MM.1S (cell line): ENCODE results near the gene STRN3.
"Not testable (repeated sequence)": the region's sequence is repeated elsewhere in the genome, so short reads cannot be mapped to it uniquely, and the experiment has no call there.

ENCODE experiments used
- DNase-seq: peaks from one replicate; pipeline ENCODE4 v3.0.0-alpha.2; 2015
- H2AFZ ChIP-seq: fragments of 300-600 bp; sonication (generic); 2 replicates; pipeline ENCODE4 v1.6.0; 2016; ENCODE audit warnings: antibody characterized with exemption, low read length
- H3F3A ChIP-seq: fragments of 300-600 bp; sonication (generic); 2 replicates; pipeline ENCODE4 v1.6.1; 2016; ENCODE audit warnings: mild to moderate bottlenecking, antibody characterized with exemption, low read length, moderate library complexity, mixed read lengths; ENCODE audit not compliant: insufficient read depth
- H3K27ac ChIP-seq: fragments of 300-600 bp; sonication (generic); 2 replicates; pipeline ENCODE4 v1.5.1; 2016; ENCODE audit warnings: mild to moderate bottlenecking, low read length
- H3K27me3 ChIP-seq: fragments of 300-600 bp; sonication (generic); replicated peaks from 2 replicates; pipeline ENCODE4 v1.6.0; 2016; ENCODE audit warnings: low read length; ENCODE audit not compliant: insufficient read depth
- H3K36me3 ChIP-seq: fragments of 300-600 bp; sonication (generic); replicated peaks from 2 replicates; pipeline ENCODE4 v1.6.1; 2016; ENCODE audit warnings: mild to moderate bottlenecking, low read length, mixed read lengths; ENCODE audit not compliant: insufficient read depth
- H3K4me1 ChIP-seq: fragments of 300-600 bp; sonication (generic); 2 replicates; pipeline ENCODE4 v1.6.1; 2016; ENCODE audit warnings: low read length, mixed read lengths
- H3K4me2 ChIP-seq: fragments of 300-600 bp; sonication (generic); 2 replicates; pipeline ENCODE4 v1.6.0; 2016; ENCODE audit warnings: low read depth, low read length
- H3K4me3 ChIP-seq: fragments of 300-600 bp; sonication (generic); 2 replicates; pipeline ENCODE4 v1.5.1; 2016; ENCODE audit warnings: low read length, mixed read lengths
- H3K79me2 ChIP-seq: fragments of 300-600 bp; sonication (generic); 2 replicates; pipeline ENCODE4 v1.6.1; 2016; ENCODE audit warnings: mixed run types, low read length, mixed read lengths
- H3K9ac ChIP-seq: fragments of 300-600 bp; sonication (generic); 2 replicates; pipeline ENCODE4 v1.6.1; 2016; ENCODE audit warnings: low read length, mixed read lengths
- H3K9me2 ChIP-seq: fragments of 300-600 bp; sonication (generic); replicated peaks from 2 replicates; pipeline ENCODE4 v1.6.1; 2016; ENCODE audit warnings: mild to moderate bottlenecking, low read length, mixed read lengths; ENCODE audit not compliant: insufficient read depth
- H3K9me3 ChIP-seq: fragments of 300-600 bp; sonication (generic); replicated peaks from 2 replicates; pipeline ENCODE4 v1.6.1; 2016; ENCODE audit warnings: mild to moderate bottlenecking, low read length, mixed read lengths; ENCODE audit not compliant: insufficient read depth
- H4K20me1 ChIP-seq: fragments of 300-600 bp; sonication (generic); 2 replicates; pipeline ENCODE4 v1.6.1; 2016; ENCODE audit warnings: mild to moderate bottlenecking, low read length, moderate library complexity, mixed read lengths; ENCODE audit not compliant: insufficient read depth
- EZH2 ChIP-seq: fragments of 300-600 bp; sonication (generic); optimal IDR thresholded peaks from 2 replicates; pipeline ENCODE3; 2017; ENCODE audit warnings: low read depth, mild to moderate bottlenecking, antibody characterized with exemption, low read length, mixed read lengths
- EZH2phosphoT487 ChIP-seq: fragments of 300-600 bp; sonication (generic); IDR thresholded peaks from 2 replicates; pipeline ENCODE4 v1.6.1; 2018; ENCODE audit warnings: antibody characterized with exemption, low read length
- TF ChIP-seq, protein P1 (sequence below): fragments of 300-600 bp; sonication (generic); IDR thresholded peaks from 2 replicates; pipeline ENCODE4 v1.5.1; 2016; ENCODE audit warnings: antibody characterized with exemption, low read length, mixed read lengths

Gene STRN3

GRCh38 chr14:31057035-31057434 lies 30.9 kb upstream of the STRN3 start:
- no peak for DNase-seq
- H4K20me1 ChIP-seq: no peaks in the 10 kb centered on the region
- H3K9ac ChIP-seq: no peak overlapping the region
- H3K9me2 ChIP-seq: no peaks in the 10 kb centered on the region
- no peaks in the 10 kb centered on the region for H3K36me3 ChIP-seq
- H3K27me3 ChIP-seq: no peaks in the 10 kb centered on the region
- no peak overlapping the region for H2AFZ ChIP-seq
- H3K4me3 ChIP-seq: no peak overlapping the region
- no peaks in the 10 kb centered on the region for H3K4me1 ChIP-seq
- TF ChIP-seq EZH2: no peak
- TF ChIP-seq, protein P1, sequence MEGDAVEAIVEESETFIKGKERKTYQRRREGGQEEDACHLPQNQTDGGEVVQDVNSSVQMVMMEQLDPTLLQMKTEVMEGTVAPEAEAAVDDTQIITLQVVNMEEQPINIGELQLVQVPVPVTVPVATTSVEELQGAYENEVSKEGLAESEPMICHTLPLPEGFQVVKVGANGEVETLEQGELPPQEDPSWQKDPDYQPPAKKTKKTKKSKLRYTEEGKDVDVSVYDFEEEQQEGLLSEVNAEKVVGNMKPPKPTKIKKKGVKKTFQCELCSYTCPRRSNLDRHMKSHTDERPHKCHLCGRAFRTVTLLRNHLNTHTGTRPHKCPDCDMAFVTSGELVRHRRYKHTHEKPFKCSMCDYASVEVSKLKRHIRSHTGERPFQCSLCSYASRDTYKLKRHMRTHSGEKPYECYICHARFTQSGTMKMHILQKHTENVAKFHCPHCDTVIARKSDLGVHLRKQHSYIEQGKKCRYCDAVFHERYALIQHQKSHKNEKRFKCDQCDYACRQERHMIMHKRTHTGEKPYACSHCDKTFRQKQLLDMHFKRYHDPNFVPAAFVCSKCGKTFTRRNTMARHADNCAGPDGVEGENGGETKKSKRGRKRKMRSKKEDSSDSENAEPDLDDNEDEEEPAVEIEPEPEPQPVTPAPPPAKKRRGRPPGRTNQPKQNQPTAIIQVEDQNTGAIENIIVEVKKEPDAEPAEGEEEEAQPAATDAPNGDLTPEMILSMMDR: no peak
- TF ChIP-seq EZH2phosphoT487: no peak
- H3K79me2 ChIP-seq: no peaks in the 10 kb centered on the region
- H3K9me3 ChIP-seq: no peaks in the 10 kb centered on the region
- H3K4me2 ChIP-seq: no peak overlapping the region
- H3K27ac ChIP-seq: no peak overlapping the region
- no peaks in the 10 kb centered on the region for H3F3A ChIP-seq

GRCh38 chr14:31052905-31053586 lies 26.9 kb upstream of the STRN3 start:
- H2AFZ ChIP-seq, H3K27me3 ChIP-seq, H3K4me1 ChIP-seq, H3K27ac ChIP-seq, H3F3A ChIP-seq, H3K9me3 ChIP-seq, DNase-seq, H3K9ac ChIP-seq, H3K9me2 ChIP-seq, H3K4me3 ChIP-seq, H3K36me3 ChIP-seq, H3K79me2 ChIP-seq, H4K20me1 ChIP-seq, H3K4me2 ChIP-seq: not testable (repeated sequence)

DNA sequence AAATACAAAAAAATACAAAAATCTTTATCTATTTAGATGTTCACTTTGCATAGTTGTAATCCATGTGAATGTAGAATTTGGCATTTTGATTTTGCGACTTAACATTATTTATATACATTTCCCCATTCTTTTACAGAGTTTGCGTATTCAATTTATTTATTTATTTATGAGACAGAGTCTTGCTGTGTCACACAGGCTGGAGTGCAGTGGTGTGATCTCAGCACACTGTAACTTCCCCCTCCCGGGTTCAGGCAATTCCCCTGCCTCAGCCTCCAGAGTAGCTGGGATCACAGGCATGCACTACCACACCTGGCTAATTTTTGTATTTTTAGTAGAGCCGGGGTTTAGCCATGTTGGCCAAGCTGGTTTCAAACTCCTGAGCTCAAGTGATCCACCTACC lies 25.3 kb upstream of the STRN3 start:
- Histone ChIP-seq H3K36me3 (no peaks in the 10 kb centered on the region), H4K20me1 (no peaks in the 10 kb centered on the region), H3K27ac (no peak overlapping the region), H3K4me2 (no peak overlapping the region), H3K9me3 (no peaks in the 10 kb centered on the region), H3K9me2 (no peaks in the 10 kb centered on the region), H3K4me3 (no peak overlapping the region), H3F3A (no peaks in the 10 kb centered on the region), H3K4me1 (no peaks in the 10 kb centered on the region), H3K79me2 (no peaks in the 10 kb centered on the region), H2AFZ (no peak overlapping the region), H3K9ac (no peak overlapping the region), H3K27me3 (no peaks in the 10 kb centered on the region)
- TF ChIP-seq, protein P1: no peak
- no peak for TF ChIP-seq EZH2
- no peak for TF ChIP-seq EZH2phosphoT487
- DNase-seq: no peak

DNA sequence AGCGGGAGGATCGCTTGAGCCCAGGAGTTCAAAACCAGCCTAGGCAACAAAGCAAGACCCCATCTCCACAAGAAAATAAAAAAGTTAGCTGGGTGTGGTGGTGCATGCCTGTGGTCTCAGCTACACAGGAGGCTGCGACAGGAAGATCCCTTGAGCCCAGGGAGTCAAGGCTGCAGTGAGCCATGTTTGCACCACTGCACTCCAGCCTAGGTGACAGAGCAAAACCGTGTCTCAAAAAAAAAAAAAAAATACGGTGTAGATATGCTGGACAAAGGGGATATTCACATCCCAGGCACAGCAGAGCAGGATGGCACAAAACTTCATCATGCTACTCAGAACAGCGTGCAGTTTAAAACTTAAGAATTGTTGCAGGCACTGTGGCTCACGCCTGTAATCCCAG lies 24.8 kb upstream of the STRN3 start:
- Histone ChIP-seq H3K9me3 (no peaks in the 10 kb centered on the region), H3K36me3 (no peaks in the 10 kb centered on the region), H3K4me3 (no peak overlapping the region), H3F3A (no peaks in the 10 kb centered on the region), H3K9ac (no peak overlapping the region), H4K20me1 (no peaks in the 10 kb centered on the region), H3K9me2 (no peaks in the 10 kb centered on the region), H3K4me1 (no peaks in the 10 kb centered on the region), H3K27me3 (no peaks in the 10 kb centered on the region), H2AFZ (no peak overlapping the region), H3K4me2 (no peak overlapping the region), H3K79me2 (no peaks in the 10 kb centered on the region), H3K27ac (no peak overlapping the region)
- TF ChIP-seq EZH2phosphoT487 (no peak), EZH2 (no peak)
- TF ChIP-seq, protein P1: no peak
- no peak for DNase-seq
